Measurements from ENCODE around the gene TOP1. TPM values are rescaled to one million over a fixed set of nuclear protein-coding genes. Genes with fewer than 3 reads are reported as not detected.
A peak's percentile ranks its signal among the peaks of the same experiment; 100 is the strongest.
"Not testable (repeated sequence)": the region's sequence is repeated elsewhere in the genome, so short reads cannot be mapped to it uniquely, and the experiment has no call there.

The TOP1 gene
- total and polyA plus RNA-seq, 8 donors, result 14.8 to 46.2 (median 21.7) TPM

GRCh38 chr20:41110930-41111577 is 82.4 kb downstream of the TOP1 start:
- H3K9me3 ChIP-seq, result no peaks in the 10 kb centered on the region
- H3K27me3 ChIP-seq, result no peaks in the 10 kb centered on the region
- H3K27ac ChIP-seq, result peak overlapping the region in 2 of 5 donors; percentile 13 to 25
- WGBS, 5 donors, result 62 to 94% (median 76%) methylated on average over 5 of the region's 5 CpGs
- peaks cover 42 to 86% (median 81%) of the 10 kb centered on the region in 4 donors for H3K36me3 ChIP-seq
- intact Hi-C loops (cut with DNase I; ENCODE audit: low total_unique reads), result no loop called here
- TF ChIP-seq EP300 (IDR thresholded peaks at IDR 0.05) (no peak), CTCF (IDR thresholded peaks at IDR 0.05) (no peak), POLR2A (IDR thresholded peaks at IDR 0.05) (no peak), POLR2AphosphoS5 (IDR thresholded peaks at IDR 0.05) (peak in 1 of 3 donors; percentile 14)
- DNase-seq, result peak in 1 of 2 donors; percentile 69
- peaks cover 0 to 24% (median 9%) of the 10 kb centered on the region in 4 donors for H3K4me1 ChIP-seq
- no peak overlapping the region for H3K4me3 ChIP-seq

GRCh38 chr20:41111578-41111951 is 82.9 kb downstream of the TOP1 start:
- intact Hi-C loops (cut with DNase I; ENCODE audit: low total_unique reads), result no loop called here
- peaks cover 47 to 88% (median 82%) of the 10 kb centered on the region in 4 donors for H3K36me3 ChIP-seq
- no peak overlapping the region for H3K4me3 ChIP-seq
- no peak for DNase-seq
- H3K4me1 ChIP-seq, result peaks cover 0 to 26% (median 9%) of the 10 kb centered on the region in 4 donors
- no peaks in the 10 kb centered on the region for H3K27me3 ChIP-seq
- H3K27ac ChIP-seq, result no peak overlapping the region
- no peaks in the 10 kb centered on the region for H3K9me3 ChIP-seq
- 85 to 92% (median 89%) methylated on average over 5 of the region's 5 CpGs for WGBS, 5 donors
- TF ChIP-seq POLR2A (IDR thresholded peaks at IDR 0.05) (no peak), CTCF (IDR thresholded peaks at IDR 0.05) (no peak), EP300 (IDR thresholded peaks at IDR 0.05) (no peak), POLR2AphosphoS5 (IDR thresholded peaks at IDR 0.05) (no peak)

- peaks cover 0 to 30% (median 13%) of the 10 kb centered on the region in 4 donors for H3K4me1 ChIP-seq
- no peak overlapping the region for H3K27ac ChIP-seq
- peaks cover 69 to 99% (median 94%) of the 10 kb centered on the region in 4 donors for H3K36me3 ChIP-seq
- DNase-seq, result no peak
- no peak overlapping the region for H3K4me3 ChIP-seq
- no peaks in the 10 kb centered on the region for H3K27me3 ChIP-seq
- no peak for TF ChIP-seq POLR2AphosphoS5 (IDR thresholded peaks at IDR 0.05)
- no peak for TF ChIP-seq CTCF (IDR thresholded peaks at IDR 0.05)
- TF ChIP-seq POLR2A (IDR thresholded peaks at IDR 0.05), result no peak
- no peak for TF ChIP-seq EP300 (IDR thresholded peaks at IDR 0.05)
- WGBS, 5 donors, result 28 to 61% (median 55%) methylated on average over 6 of the region's 6 CpGs
- intact Hi-C loops (cut with DNase I; ENCODE audit: low total_unique reads), result no loop called here
- H3K9me3 ChIP-seq, result no peaks in the 10 kb centered on the region
These were observed 87.8 kb downstream of the TOP1 start for GRCh38 chr20:41116282-41116956.

- H3K4me1 ChIP-seq, result peaks cover 0 to 23% (median 9%) of the 10 kb centered on the region in 4 donors
- H3K9me3 ChIP-seq; DNase-seq; H3K27ac ChIP-seq; intact Hi-C loops (cut with DNase I; ENCODE audit: low total_unique reads); H3K27me3 ChIP-seq; H3K4me3 ChIP-seq: not testable (repeated sequence)
- 73 to 79% (median 79%) methylated on average over 6 of the region's 6 CpGs for WGBS, 5 donors
- peaks cover 81 to 100% (median 100%) of the 10 kb centered on the region in 4 donors for H3K36me3 ChIP-seq
These were observed 89.5 kb downstream of the TOP1 start for GRCh38 chr20:41118159-41118558.

GRCh38 chr20:41118632-41119031 is 90.0 kb downstream of the TOP1 start:
- Histone ChIP-seq H3K36me3 (peaks cover 82 to 100% (median 100%) of the 10 kb centered on the region in 4 donors), H3K4me3 (no peak overlapping the region), H3K27ac (no peak overlapping the region), H3K27me3 (no peaks in the 10 kb centered on the region), H3K4me1 (peaks cover 0 to 23% (median 9%) of the 10 kb centered on the region in 4 donors), H3K9me3 (no peaks in the 10 kb centered on the region)
- no peak for TF ChIP-seq EP300 (IDR thresholded peaks at IDR 0.05)
- TF ChIP-seq POLR2AphosphoS5 (IDR thresholded peaks at IDR 0.05), result no peak
- no peak for TF ChIP-seq POLR2A (IDR thresholded peaks at IDR 0.05)
- no peak for TF ChIP-seq CTCF (IDR thresholded peaks at IDR 0.05)
- DNase-seq, result no peak
- intact Hi-C loops (cut with DNase I; ENCODE audit: low total_unique reads), result no loop called here
- 73 to 84% (median 82%) methylated on average over 3 of the region's 3 CpGs for WGBS, 5 donors

Measured in stomach (tissue), 9 donors.